Astrocyte (in vitro differentiated cells and primary cell): ENCODE data around the gene FN1.
"Not testable (repeated sequence)": the region's sequence is repeated elsewhere in the genome, so short reads cannot be mapped to it uniquely, and the experiment has no call there.

Source experiments
- CTCF ChIP-seq: IDR thresholded peaks from 2 replicates; pipeline ENCODE4 v1.5.1; 2011; ENCODE audit warnings: low read depth, mild to moderate bottlenecking, inconsistent platforms, low read length, moderate library complexity; ENCODE audit not compliant: insufficient read depth
- EZH2 ChIP-seq: IDR thresholded peaks from 2 replicates; pipeline ENCODE4 v1.6.1; 2012; ENCODE audit warnings: mild to moderate bottlenecking, low read length, inconsistent platforms; ENCODE audit not compliant: insufficient read depth

GRCh38 chr2:215410181-215410931 lies 25.5 kb downstream of the FN1 start:
- TF ChIP-seq EZH2, CTCF: not testable (repeated sequence)
